ENCODE results near the gene ZKSCAN5.

- TF ChIP-seq YY1 (IDR thresholded peaks at IDR 0.05; ENCODE audit: insufficient read depth, insufficient read length) (no peak), ZNF274 (IDR thresholded peaks at IDR 0.05; ENCODE audit: low read depth, low read length) (no peak)
Observed at GRCh38 chr7:99535667-99536066, 31.2 kb downstream of the ZKSCAN5 start.
